ENCODE data around the gene IER3. TPM values are rescaled to one million over a fixed set of nuclear protein-coding genes. Genes with fewer than 3 reads are reported as not detected.

Gene IER3
- total and polyA plus RNA-seq, 2 experiments from 2014 or later = 19.9 to 21.2 TPM

DNA sequence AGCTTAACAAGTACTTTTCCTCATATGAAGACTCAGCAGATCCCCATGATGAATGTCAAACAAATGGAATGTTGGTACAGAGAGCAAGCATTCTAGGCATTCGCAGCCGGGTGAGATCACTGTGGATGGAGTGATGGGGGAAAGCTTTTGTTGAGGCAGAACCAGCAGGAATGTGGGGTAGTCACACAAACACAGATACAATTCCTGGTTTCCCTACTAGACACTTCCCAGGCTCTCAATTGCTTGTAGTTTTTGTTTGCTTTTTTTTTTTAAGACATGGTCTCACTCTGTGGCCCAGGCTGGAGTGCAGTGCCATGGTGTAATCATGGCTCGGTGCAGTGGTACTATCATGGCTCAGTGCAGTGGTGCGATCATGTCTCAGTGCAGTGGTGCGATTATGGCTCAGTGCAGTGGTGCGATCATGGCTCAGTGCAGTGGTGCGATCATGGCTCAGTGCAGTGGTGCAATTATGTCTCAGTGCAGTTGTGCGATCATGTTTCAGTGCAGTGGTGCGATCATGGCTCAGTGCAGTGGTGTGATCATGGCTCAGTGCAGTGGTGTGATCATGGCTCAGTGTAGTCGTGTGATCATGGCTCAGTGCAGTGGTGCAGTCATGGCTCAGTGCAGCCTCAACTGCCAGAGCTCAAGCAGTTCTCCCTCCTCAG, 15.4 kb upstream of the IER3 start:
- H3K36me3 ChIP-seq (ENCODE audit: insufficient read depth) = no peaks in the 10 kb centered on the region
- no peaks in the 10 kb centered on the region for H3K79me2 ChIP-seq (replicated peaks; ENCODE audit: insufficient read depth)
- no peaks in the 10 kb centered on the region for H3K9me2 ChIP-seq (ENCODE audit: insufficient read depth)
- TF ChIP-seq, protein P1, sequence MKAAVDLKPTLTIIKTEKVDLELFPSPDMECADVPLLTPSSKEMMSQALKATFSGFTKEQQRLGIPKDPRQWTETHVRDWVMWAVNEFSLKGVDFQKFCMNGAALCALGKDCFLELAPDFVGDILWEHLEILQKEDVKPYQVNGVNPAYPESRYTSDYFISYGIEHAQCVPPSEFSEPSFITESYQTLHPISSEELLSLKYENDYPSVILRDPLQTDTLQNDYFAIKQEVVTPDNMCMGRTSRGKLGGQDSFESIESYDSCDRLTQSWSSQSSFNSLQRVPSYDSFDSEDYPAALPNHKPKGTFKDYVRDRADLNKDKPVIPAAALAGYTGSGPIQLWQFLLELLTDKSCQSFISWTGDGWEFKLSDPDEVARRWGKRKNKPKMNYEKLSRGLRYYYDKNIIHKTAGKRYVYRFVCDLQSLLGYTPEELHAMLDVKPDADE (IDR thresholded peaks at IDR 0.05) = no peak
- TF ChIP-seq EZH2phosphoT487 (IDR thresholded peaks at IDR 0.05; ENCODE audit: unreplicated experiment) (no peak), ZNF114 (CRISPR knock-in tag; IDR thresholded peaks at IDR 0.05) (no peak), ZNF331 (CRISPR knock-in tag; IDR thresholded peaks at IDR 0.05; ENCODE audit: low read depth) (no peak)
- TF ChIP-seq, protein P2, sequence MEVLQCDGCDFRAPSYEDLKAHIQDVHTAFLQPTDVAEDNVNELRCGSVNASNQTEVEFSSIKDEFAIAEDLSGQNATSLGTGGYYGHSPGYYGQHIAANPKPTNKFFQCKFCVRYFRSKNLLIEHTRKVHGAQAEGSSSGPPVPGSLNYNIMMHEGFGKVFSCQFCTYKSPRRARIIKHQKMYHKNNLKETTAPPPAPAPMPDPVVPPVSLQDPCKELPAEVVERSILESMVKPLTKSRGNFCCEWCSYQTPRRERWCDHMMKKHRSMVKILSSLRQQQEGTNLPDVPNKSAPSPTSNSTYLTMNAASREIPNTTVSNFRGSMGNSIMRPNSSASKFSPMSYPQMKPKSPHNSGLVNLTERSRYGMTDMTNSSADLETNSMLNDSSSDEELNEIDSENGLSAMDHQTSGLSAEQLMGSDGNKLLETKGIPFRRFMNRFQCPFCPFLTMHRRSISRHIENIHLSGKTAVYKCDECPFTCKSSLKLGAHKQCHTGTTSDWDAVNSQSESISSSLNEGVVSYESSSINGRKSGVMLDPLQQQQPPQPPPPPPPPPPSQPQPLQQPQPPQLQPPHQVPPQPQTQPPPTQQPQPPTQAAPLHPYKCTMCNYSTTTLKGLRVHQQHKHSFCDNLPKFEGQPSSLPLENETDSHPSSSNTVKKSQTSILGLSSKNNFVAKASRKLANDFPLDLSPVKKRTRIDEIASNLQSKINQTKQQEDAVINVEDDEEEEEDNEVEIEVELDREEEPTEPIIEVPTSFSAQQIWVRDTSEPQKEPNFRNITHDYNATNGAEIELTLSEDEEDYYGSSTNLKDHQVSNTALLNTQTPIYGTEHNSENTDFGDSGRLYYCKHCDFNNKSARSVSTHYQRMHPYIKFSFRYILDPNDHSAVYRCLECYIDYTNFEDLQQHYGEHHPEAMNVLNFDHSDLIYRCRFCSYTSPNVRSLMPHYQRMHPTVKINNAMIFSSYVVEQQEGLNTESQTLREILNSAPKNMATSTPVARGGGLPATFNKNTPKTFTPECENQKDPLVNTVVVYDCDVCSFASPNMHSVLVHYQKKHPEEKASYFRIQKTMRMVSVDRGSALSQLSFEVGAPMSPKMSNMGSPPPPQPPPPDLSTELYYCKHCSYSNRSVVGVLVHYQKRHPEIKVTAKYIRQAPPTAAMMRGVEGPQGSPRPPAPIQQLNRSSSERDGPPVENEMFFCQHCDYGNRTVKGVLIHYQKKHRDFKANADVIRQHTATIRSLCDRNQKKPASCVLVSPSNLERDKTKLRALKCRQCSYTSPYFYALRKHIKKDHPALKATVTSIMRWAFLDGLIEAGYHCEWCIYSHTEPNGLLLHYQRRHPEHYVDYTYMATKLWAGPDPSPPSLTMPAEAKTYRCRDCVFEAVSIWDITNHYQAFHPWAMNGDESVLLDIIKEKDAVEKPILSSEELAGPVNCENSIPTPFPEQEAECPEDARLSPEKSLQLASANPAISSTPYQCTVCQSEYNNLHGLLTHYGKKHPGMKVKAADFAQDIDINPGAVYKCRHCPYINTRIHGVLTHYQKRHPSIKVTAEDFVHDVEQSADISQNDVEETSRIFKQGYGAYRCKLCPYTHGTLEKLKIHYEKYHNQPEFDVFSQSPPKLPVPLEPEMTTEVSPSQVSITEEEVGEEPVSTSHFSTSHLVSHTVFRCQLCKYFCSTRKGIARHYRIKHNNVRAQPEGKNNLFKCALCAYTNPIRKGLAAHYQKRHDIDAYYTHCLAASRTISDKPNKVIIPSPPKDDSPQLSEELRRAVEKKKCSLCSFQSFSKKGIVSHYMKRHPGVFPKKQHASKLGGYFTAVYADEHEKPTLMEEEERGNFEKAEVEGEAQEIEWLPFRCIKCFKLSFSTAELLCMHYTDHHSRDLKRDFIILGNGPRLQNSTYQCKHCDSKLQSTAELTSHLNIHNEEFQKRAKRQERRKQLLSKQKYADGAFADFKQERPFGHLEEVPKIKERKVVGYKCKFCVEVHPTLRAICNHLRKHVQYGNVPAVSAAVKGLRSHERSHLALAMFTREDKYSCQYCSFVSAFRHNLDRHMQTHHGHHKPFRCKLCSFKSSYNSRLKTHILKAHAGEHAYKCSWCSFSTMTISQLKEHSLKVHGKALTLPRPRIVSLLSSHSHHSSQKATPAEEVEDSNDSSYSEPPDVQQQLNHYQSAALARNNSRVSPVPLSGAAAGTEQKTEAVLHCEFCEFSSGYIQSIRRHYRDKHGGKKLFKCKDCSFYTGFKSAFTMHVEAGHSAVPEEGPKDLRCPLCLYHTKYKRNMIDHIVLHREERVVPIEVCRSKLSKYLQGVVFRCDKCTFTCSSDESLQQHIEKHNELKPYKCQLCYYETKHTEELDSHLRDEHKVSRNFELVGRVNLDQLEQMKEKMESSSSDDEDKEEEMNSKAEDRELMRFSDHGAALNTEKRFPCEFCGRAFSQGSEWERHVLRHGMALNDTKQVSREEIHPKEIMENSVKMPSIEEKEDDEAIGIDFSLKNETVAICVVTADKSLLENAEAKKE (CRISPR knock-in tag; IDR thresholded peaks at IDR 0.05) = no peak
- H3K4me3 ChIP-seq = no peak overlapping the region
- no peak overlapping the region for H3K4me2 ChIP-seq
- Mint-ChIP-seq H3K9me3 (no peaks in the 10 kb centered on the region), H3K4me3 (no peak overlapping the region), H3K4me1 (peaks cover 24% of the 10 kb centered on the region), H3K27me3 (ENCODE audit: insufficient read depth, low read depth, poor library complexity) (peaks cover 9% of the 10 kb centered on the region), H3K36me3 (ENCODE audit: low read depth) (no peaks in the 10 kb centered on the region), H3K27ac (0 out of 2 replicates have a peak overlapping the region, but pooled peaks have one; percentile 32)
- H3F3A ChIP-seq (replicated peaks; ENCODE audit: low read depth) = no peaks in the 10 kb centered on the region
- no peak overlapping the region for H3K27ac ChIP-seq (ENCODE audit: low read depth)
- peaks cover 12% of the 10 kb centered on the region for H3K4me1 ChIP-seq (ENCODE audit: insufficient read depth)
- ATAC-seq (peak; percentile 33; the same call in 2 of the 3 replicates), DNase-seq (ENCODE audit: low spot score) (peak; percentile 59)
- no peaks in the 10 kb centered on the region; the same call in 1 of the 2 replicates for H4K20me1 ChIP-seq (replicated peaks; ENCODE audit: insufficient read depth)
- H3K27me3 ChIP-seq (ENCODE audit: insufficient read depth) = no peaks in the 10 kb centered on the region
- no peak overlapping the region for H2AFZ ChIP-seq
